NB4 (cell line): ENCODE measurements around the gene CDK8.

Experiments
- MYC ChIP-seq: IDR thresholded peaks from 2 replicates; pipeline ENCODE4 v1.6.1; 2011; ENCODE audit warnings: low read depth, low read length
- POLR2A ChIP-seq: IDR thresholded peaks from 2 replicates; pipeline ENCODE4 v1.6.1; 2011; ENCODE audit warnings: mild to moderate bottlenecking; ENCODE audit not compliant: insufficient read length; ENCODE audit errors: extremely low read depth
- TF ChIP-seq, protein P1 (sequence below): IDR thresholded peaks from one replicate; pipeline ENCODE4 v1.5.1; 2012; ENCODE audit warnings: low read depth, low read length
- TF ChIP-seq, protein P2 (sequence below): IDR thresholded peaks from 2 replicates; pipeline ENCODE4 v1.6.1; 2011; ENCODE audit warnings: low read depth, low read length

DNA sequence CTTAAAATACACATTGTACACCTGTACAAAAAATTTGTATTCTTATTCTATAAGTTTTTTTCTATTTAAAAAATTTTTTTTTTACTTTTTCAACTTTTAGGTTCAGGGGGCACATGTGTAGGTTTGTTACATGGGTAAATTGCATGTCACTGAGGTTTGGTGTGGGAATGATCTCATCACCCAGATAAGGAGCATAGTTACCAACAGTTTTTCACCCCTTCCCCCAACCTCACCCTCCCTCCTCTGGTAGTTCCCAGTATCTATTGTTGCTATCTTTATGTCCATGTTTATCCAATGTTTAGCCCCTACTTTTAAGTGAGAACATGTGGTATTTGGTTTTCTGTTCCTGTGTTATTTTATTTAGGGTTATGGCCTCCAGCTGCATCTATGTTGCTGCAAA, 89.9 kb downstream of the CDK8 start:
- TF ChIP-seq, protein P1, sequence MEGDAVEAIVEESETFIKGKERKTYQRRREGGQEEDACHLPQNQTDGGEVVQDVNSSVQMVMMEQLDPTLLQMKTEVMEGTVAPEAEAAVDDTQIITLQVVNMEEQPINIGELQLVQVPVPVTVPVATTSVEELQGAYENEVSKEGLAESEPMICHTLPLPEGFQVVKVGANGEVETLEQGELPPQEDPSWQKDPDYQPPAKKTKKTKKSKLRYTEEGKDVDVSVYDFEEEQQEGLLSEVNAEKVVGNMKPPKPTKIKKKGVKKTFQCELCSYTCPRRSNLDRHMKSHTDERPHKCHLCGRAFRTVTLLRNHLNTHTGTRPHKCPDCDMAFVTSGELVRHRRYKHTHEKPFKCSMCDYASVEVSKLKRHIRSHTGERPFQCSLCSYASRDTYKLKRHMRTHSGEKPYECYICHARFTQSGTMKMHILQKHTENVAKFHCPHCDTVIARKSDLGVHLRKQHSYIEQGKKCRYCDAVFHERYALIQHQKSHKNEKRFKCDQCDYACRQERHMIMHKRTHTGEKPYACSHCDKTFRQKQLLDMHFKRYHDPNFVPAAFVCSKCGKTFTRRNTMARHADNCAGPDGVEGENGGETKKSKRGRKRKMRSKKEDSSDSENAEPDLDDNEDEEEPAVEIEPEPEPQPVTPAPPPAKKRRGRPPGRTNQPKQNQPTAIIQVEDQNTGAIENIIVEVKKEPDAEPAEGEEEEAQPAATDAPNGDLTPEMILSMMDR: no peak
- no peak for TF ChIP-seq POLR2A
- TF ChIP-seq, protein P2, sequence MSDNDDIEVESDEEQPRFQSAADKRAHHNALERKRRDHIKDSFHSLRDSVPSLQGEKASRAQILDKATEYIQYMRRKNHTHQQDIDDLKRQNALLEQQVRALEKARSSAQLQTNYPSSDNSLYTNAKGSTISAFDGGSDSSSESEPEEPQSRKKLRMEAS: no peak
- no peak for TF ChIP-seq MYC
